Osteoblast (primary cell): Measurements from ENCODE around the gene PIR. TPM values are rescaled to one million over a fixed set of nuclear protein-coding genes. Genes with fewer than 3 reads are reported as not detected.

ENCODE experiments used
- DNase-seq: peaks from one replicate; pipeline ENCODE4 v3.0.0; 2011; ENCODE audit warnings: low spot score, mixed read lengths; ENCODE audit not compliant: insufficient read length; ENCODE audit errors: missing footprints
- H2AFZ ChIP-seq: 2 replicates; pipeline ENCODE4 v1.6.0; 2011; ENCODE audit warnings: mild to moderate bottlenecking, low read length
- H3K27ac ChIP-seq: 2 replicates; pipeline ENCODE4 v1.5.1; 2011; ENCODE audit warnings: mild to moderate bottlenecking, low read depth, low read length, moderate library complexity
- H3K27me3 ChIP-seq: 2 replicates; pipeline ENCODE4 v1.6.0; 2012; ENCODE audit warnings: mild to moderate bottlenecking, control low read depth, inconsistent platforms, low read length, moderate library complexity; ENCODE audit not compliant: insufficient read depth
- H3K36me3 ChIP-seq: 2 replicates; pipeline ENCODE4 v1.5.1; 2011; ENCODE audit warnings: mild to moderate bottlenecking, low read length, control low read depth, moderate library complexity; ENCODE audit not compliant: insufficient read depth
- H3K4me1 ChIP-seq: 2 replicates; pipeline ENCODE4 v1.5.1; 2011; ENCODE audit warnings: mild to moderate bottlenecking, low read length, control low read depth, moderate library complexity; ENCODE audit not compliant: insufficient read depth
- H3K4me2 ChIP-seq: 2 replicates; pipeline ENCODE4 v1.6.0; 2011; ENCODE audit warnings: mild to moderate bottlenecking, low read length; ENCODE audit not compliant: insufficient read depth
- H3K4me3 ChIP-seq: fragments of 200-600 bp; sonication (generic); 3 replicates; pipeline ENCODE4 v1.5.1; 2012; ENCODE audit warnings: mild to moderate bottlenecking, low read length, inconsistent platforms; ENCODE audit not compliant: insufficient read depth
- H3K79me2 ChIP-seq: 2 replicates; pipeline ENCODE4 v1.6.0; 2012; ENCODE audit warnings: mild to moderate bottlenecking, low read length, control low read depth, inconsistent platforms; ENCODE audit not compliant: insufficient read depth
- H3K9me3 ChIP-seq: 2 replicates; pipeline ENCODE4 v1.5.1; 2011; ENCODE audit warnings: low read depth, low read length, control low read depth
- H4K20me1 ChIP-seq: 2 replicates; pipeline ENCODE4 v1.6.0; 2012; ENCODE audit warnings: mild to moderate bottlenecking, low read length, control low read depth; ENCODE audit not compliant: insufficient read depth
- CTCF ChIP-seq: IDR thresholded peaks from 2 replicates; pipeline ENCODE4 v1.5.1; 2011; ENCODE audit warnings: mild to moderate bottlenecking, low read depth, low read length, moderate library complexity; ENCODE audit errors: extremely low read depth
- total RNA-seq: library from RNA; depleted of rRNA; stranded (reverse); fragments of >200 nt; gene quantifications from 2 replicates; pipeline ENCODE4 v1.2.3, GENCODE V29; 2012

Gene PIR
- total RNA-seq, 1 donor: 15.9 TPM

GRCh38 chrX:15373976-15374375 lies 119.2 kb downstream of the PIR start:
- Histone ChIP-seq H3K27ac (no peak overlapping the region), H3K4me1 (no peaks in the 10 kb centered on the region), H4K20me1 (no peaks in the 10 kb centered on the region), H3K27me3 (no peaks in the 10 kb centered on the region), H3K36me3 (no peaks in the 10 kb centered on the region), H3K4me2 (no peak overlapping the region), H3K79me2 (no peaks in the 10 kb centered on the region), H3K4me3 (no peak overlapping the region), H3K9me3 (no peaks in the 10 kb centered on the region), H2AFZ (no peak overlapping the region)
- no peak for TF ChIP-seq CTCF
- no peak for DNase-seq

DNA sequence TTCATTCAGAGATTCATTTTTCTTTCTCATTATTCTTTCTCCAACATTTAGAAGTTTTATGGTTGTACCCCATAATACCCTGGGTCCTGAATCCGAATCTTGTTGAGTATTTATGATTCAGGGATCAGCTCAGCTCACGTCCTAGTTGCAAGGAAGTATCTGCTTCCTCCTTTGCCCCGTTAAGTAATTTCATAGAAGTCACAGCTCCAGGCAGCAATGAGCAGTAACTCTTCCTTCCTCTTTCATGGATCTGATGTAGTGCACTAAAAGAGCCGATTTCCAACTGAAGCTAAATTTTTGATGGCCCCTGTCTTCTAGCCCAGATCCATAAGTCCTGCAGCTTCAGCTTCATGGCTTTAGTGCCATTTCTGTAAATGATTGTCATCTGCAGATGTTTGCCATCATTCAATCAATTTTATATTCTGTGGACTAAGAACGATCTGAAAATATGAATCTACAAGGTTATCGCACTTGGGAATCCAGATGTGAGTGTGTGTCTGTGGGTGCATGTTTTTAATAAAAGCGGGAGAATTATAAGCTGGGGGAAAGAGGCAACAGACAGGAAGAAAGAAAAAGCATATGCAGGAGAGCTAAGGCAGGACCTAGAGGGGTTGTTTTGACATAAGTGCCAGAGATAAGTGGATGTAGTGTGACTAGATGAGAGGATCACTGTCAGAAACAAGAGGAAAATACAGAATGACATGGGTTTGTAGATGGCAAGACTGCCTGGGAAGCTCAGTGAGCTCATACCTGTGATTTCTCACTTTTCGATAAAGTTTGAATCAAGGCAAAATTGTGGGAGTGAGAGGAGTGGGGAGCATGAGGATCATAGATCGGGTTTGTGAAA lies 126.4 kb downstream of the PIR start:
- TF ChIP-seq CTCF: no peak
- no peaks in the 10 kb centered on the region for H4K20me1 ChIP-seq
- no peak overlapping the region for H2AFZ ChIP-seq
- no peak overlapping the region for H3K4me2 ChIP-seq
- H3K79me2 ChIP-seq: no peaks in the 10 kb centered on the region
- no peaks in the 10 kb centered on the region for H3K36me3 ChIP-seq
- no peaks in the 10 kb centered on the region for H3K9me3 ChIP-seq
- no peaks in the 10 kb centered on the region for H3K4me1 ChIP-seq
- no peak for DNase-seq
- H3K4me3 ChIP-seq: no peak overlapping the region
- H3K27ac ChIP-seq: no peak overlapping the region
- no peaks in the 10 kb centered on the region for H3K27me3 ChIP-seq

- no peak overlapping the region for H2AFZ ChIP-seq
- TF ChIP-seq CTCF: no peak
- H3K36me3 ChIP-seq: no peaks in the 10 kb centered on the region
- H3K27me3 ChIP-seq: no peaks in the 10 kb centered on the region
- H3K4me1 ChIP-seq: no peaks in the 10 kb centered on the region
- DNase-seq: no peak
- H3K4me2 ChIP-seq: no peak overlapping the region
- H3K9me3 ChIP-seq: no peaks in the 10 kb centered on the region
- H4K20me1 ChIP-seq: no peaks in the 10 kb centered on the region
- no peak overlapping the region for H3K4me3 ChIP-seq
- no peak overlapping the region for H3K27ac ChIP-seq
- no peaks in the 10 kb centered on the region for H3K79me2 ChIP-seq
Observed at GRCh38 chrX:15359701-15360100, 133.4 kb downstream of the PIR start.

- Histone ChIP-seq H3K4me1 (no peaks in the 10 kb centered on the region), H3K79me2 (no peaks in the 10 kb centered on the region)
- TF ChIP-seq CTCF: no peak
Observed at GRCh38 chrX:15358533-15358932, 134.6 kb downstream of the PIR start.

More at GRCh38 chrX:15358533-15358932, 134.6 kb downstream of the PIR start:
- H2AFZ ChIP-seq: no peak overlapping the region
- no peaks in the 10 kb centered on the region for H3K36me3 ChIP-seq
- H3K4me3 ChIP-seq: no peak overlapping the region
- H3K27ac ChIP-seq: no peak overlapping the region
- no peaks in the 10 kb centered on the region for H4K20me1 ChIP-seq
- H3K4me2 ChIP-seq: no peak overlapping the region
- DNase-seq: no peak
- H3K9me3 ChIP-seq: no peaks in the 10 kb centered on the region
- no peaks in the 10 kb centered on the region for H3K27me3 ChIP-seq
